Suprapubic skin (tissue), 3 donors: ENCODE results near the gene CHST8.

ENCODE experiments used
- EP300 ChIP-seq: sonication (generic); formaldehyde crosslinking; IDR thresholded peaks from one replicate; pipeline ENCODE4 v1.6.1; 2017; ENCODE audit warnings: antibody characterized with exemption
- POLR2A ChIP-seq, 2 donors: fragments of 450-650 bp; IDR thresholded peaks; one replicate each; pipeline ENCODE4 v1.6.1; 2017; ENCODE audit warnings: antibody characterized with exemption in 2 of 2, mild to moderate bottlenecking in 2 of 2, moderate library complexity in 2 of 2
- TF ChIP-seq, protein P1 (sequence below), 2 donors: fragments of 200-600 bp in 1 of 2; fragments of 450-650 bp in 1 of 2; sonication (generic) in 1 of 2; IDR thresholded peaks; one replicate each; pipeline ENCODE4 v1.5.1; 2016 to 2019; ENCODE audit warnings: antibody characterized with exemption in 2 of 2, mild to moderate bottlenecking in 1 of 2, moderate library complexity in 1 of 2

DNA sequence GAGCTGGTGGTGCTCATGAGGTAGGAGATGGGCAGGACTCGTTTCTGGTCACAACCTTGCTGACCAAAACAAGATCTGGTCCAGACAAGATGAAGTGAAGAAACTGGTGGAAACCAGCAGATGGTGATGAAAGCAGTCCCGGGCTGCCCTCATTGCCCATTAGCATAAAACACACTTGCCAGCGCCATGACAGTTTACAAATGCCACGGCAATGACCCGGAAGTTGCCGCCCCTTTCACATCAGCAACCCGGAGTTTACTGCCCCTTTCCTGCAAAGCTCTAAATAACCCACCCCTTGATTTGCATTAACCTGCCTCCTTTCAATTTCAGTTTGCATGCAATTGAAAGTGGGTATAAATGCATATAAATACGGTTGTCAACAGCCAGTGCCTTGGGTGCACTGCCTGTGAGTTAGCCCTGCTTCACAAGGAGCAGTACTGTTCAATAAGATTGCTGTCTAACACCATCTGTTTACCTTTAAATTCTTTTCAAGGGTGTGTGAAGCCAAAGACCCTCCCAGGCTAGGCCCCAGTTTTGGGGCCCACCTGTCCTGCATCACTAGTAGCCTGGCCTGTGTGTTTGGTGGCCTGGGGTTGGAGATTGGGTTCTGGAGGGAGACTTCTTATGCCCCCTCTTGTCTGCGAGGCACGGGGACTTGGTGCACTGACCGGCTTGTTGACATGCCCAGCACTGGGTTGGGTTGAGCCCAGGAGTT, 38.8 kb downstream of the CHST8 start:
- TF ChIP-seq, protein P1, sequence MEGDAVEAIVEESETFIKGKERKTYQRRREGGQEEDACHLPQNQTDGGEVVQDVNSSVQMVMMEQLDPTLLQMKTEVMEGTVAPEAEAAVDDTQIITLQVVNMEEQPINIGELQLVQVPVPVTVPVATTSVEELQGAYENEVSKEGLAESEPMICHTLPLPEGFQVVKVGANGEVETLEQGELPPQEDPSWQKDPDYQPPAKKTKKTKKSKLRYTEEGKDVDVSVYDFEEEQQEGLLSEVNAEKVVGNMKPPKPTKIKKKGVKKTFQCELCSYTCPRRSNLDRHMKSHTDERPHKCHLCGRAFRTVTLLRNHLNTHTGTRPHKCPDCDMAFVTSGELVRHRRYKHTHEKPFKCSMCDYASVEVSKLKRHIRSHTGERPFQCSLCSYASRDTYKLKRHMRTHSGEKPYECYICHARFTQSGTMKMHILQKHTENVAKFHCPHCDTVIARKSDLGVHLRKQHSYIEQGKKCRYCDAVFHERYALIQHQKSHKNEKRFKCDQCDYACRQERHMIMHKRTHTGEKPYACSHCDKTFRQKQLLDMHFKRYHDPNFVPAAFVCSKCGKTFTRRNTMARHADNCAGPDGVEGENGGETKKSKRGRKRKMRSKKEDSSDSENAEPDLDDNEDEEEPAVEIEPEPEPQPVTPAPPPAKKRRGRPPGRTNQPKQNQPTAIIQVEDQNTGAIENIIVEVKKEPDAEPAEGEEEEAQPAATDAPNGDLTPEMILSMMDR (IDR thresholded peaks at IDR 0.05): no peak
- TF ChIP-seq POLR2A (IDR thresholded peaks at IDR 0.05): no peak
- TF ChIP-seq EP300: no peak
